Activated CD8-positive, alpha-beta memory T cell treated with anti-CD3 and anti-CD28 coated beads, Interleukin-2, amount 10 ng/mL, durations not matched to agents 7 days and 5 days (primary cell): Measurements from ENCODE around the gene RNLS. TPM values are rescaled to one million over a fixed set of nuclear protein-coding genes. Genes with fewer than 3 reads are reported as not detected.

Source experiments
- ATAC-seq: fragments of 150-1000 bp; cut with Tn5 transposase; one replicate; pipeline ENCODE4 v1.10.0; 2021; ENCODE audit warnings: moderate library complexity
- CTCF ChIA-PET: fragments of 350-600 bp; sonication (Branson Sonifier 250); formaldehyde crosslinking; loops from one replicate; lab custom pipeline; 2021; ENCODE audit warnings: antibody characterized with exemption; lab: Charles Lee
- DNase-seq: peaks from one replicate; pipeline ENCODE4 v3.0.0-alpha.2; 2020
- H3K27ac Mint-ChIP-seq: one replicate; pipeline ENCODE4 v1.8.0; 2021; ENCODE audit warnings: mild to moderate bottlenecking, mixed read lengths
- H3K27me3 Mint-ChIP-seq: one replicate; pipeline ENCODE4 v1.8.0; 2021; ENCODE audit warnings: mixed read lengths
- H3K36me3 Mint-ChIP-seq: one replicate; pipeline ENCODE4 v1.8.0; 2021; ENCODE audit warnings: mild to moderate bottlenecking, mixed read lengths
- H3K4me1 Mint-ChIP-seq: one replicate; pipeline ENCODE4 v1.8.0; 2021; ENCODE audit warnings: mixed read lengths
- H3K4me3 Mint-ChIP-seq: one replicate; pipeline ENCODE4 v1.8.0; 2021; ENCODE audit warnings: mild to moderate bottlenecking, moderate library complexity, mixed read lengths
- H3K9me3 Mint-ChIP-seq: one replicate; pipeline ENCODE4 v1.8.0; 2022; ENCODE audit warnings: low read depth, mixed read lengths
- total RNA-seq, 2 experiments: library from RNA; stranded (reverse); gene quantifications; one replicate each; pipeline ENCODE4 v1.2.3, GENCODE V29; 2021

The RNLS gene
- total RNA-seq, 2 experiments from 2014 or later, result 2.9 to 3.7 TPM

GRCh38 chr10:88526501-88527105 is 56.5 kb downstream of the RNLS start:
- ATAC-seq (no peak), DNase-seq (no peak)
- no peak overlapping the region for H3K4me3 Mint-ChIP-seq
- H3K27me3 Mint-ChIP-seq, result no peaks in the 10 kb centered on the region
- no peaks in the 10 kb centered on the region for H3K9me3 Mint-ChIP-seq
- peaks cover 8% of the 10 kb centered on the region for H3K4me1 Mint-ChIP-seq
- no peak overlapping the region for H3K27ac Mint-ChIP-seq
- CTCF ChIA-PET, result no interaction called here
- no peaks in the 10 kb centered on the region for H3K36me3 Mint-ChIP-seq

GRCh38 chr10:88525371-88526069 is 57.6 kb downstream of the RNLS start:
- H3K36me3 Mint-ChIP-seq, result no peaks in the 10 kb centered on the region
- no peak overlapping the region for H3K4me3 Mint-ChIP-seq
- ATAC-seq (no peak), DNase-seq (no peak)
- peaks cover 3% of the 10 kb centered on the region for H3K27me3 Mint-ChIP-seq
- CTCF ChIA-PET, result no interaction called here
- H3K9me3 Mint-ChIP-seq, result no peaks in the 10 kb centered on the region
- H3K27ac Mint-ChIP-seq, result no peak overlapping the region
- peaks cover 8% of the 10 kb centered on the region for H3K4me1 Mint-ChIP-seq

GRCh38 chr10:88523739-88524400 is 59.2 kb downstream of the RNLS start:
- H3K27me3 Mint-ChIP-seq, result peaks cover 4% of the 10 kb centered on the region
- no peak overlapping the region for H3K27ac Mint-ChIP-seq
- ATAC-seq (no peak), DNase-seq (no peak)
- peaks cover 8% of the 10 kb centered on the region for H3K4me1 Mint-ChIP-seq
- no peak overlapping the region for H3K4me3 Mint-ChIP-seq
- H3K9me3 Mint-ChIP-seq, result no peaks in the 10 kb centered on the region
- H3K36me3 Mint-ChIP-seq, result no peaks in the 10 kb centered on the region
- CTCF ChIA-PET, result no interaction called here

GRCh38 chr10:88522715-88523114 is 60.4 kb downstream of the RNLS start:
- ATAC-seq, result no peak
- CTCF ChIA-PET, result no interaction called here
- H3K4me3 Mint-ChIP-seq, result no peak overlapping the region

GRCh38 chr10:88521791-88522190 is 61.3 kb downstream of the RNLS start:
- no peaks in the 10 kb centered on the region for H3K9me3 Mint-ChIP-seq
- H3K4me3 Mint-ChIP-seq, result no peak overlapping the region
- CTCF ChIA-PET, result no interaction called here
- H3K4me1 Mint-ChIP-seq, result no peaks in the 10 kb centered on the region
- no peak for DNase-seq
- ATAC-seq, result no peak
- no peak overlapping the region for H3K27ac Mint-ChIP-seq
- H3K27me3 Mint-ChIP-seq, result peaks cover 5% of the 10 kb centered on the region
- H3K36me3 Mint-ChIP-seq, result no peaks in the 10 kb centered on the region

More at GRCh38 chr10:88522715-88523114, 60.4 kb downstream of the RNLS start:
- H3K36me3 Mint-ChIP-seq, result no peaks in the 10 kb centered on the region
- DNase-seq, result no peak
- no peak overlapping the region for H3K27ac Mint-ChIP-seq
- H3K27me3 Mint-ChIP-seq, result peaks cover 5% of the 10 kb centered on the region
- peaks cover 2% of the 10 kb centered on the region for H3K4me1 Mint-ChIP-seq
- no peaks in the 10 kb centered on the region for H3K9me3 Mint-ChIP-seq

GRCh38 chr10:88515235-88515634 is 67.9 kb downstream of the RNLS start:
- Mint-ChIP-seq H3K9me3 (peaks cover 3% of the 10 kb centered on the region), H3K4me1 (no peaks in the 10 kb centered on the region), H3K27ac (no peak overlapping the region), H3K27me3 (peaks cover 2% of the 10 kb centered on the region), H3K36me3 (no peaks in the 10 kb centered on the region), H3K4me3 (no peak overlapping the region)
- CTCF ChIA-PET, result no interaction called here
- DNase-seq (no peak), ATAC-seq (no peak)

- no peaks in the 10 kb centered on the region for H3K36me3 Mint-ChIP-seq
- no peaks in the 10 kb centered on the region for H3K27me3 Mint-ChIP-seq
- peaks cover 3% of the 10 kb centered on the region for H3K9me3 Mint-ChIP-seq
- H3K27ac Mint-ChIP-seq, result no peak overlapping the region
- no peak for ATAC-seq
- H3K4me3 Mint-ChIP-seq, result no peak overlapping the region
- no peaks in the 10 kb centered on the region for H3K4me1 Mint-ChIP-seq
- no peak for DNase-seq
- CTCF ChIA-PET, result no interaction called here
Measured at GRCh38 chr10:88512599-88512998, 70.5 kb downstream of the RNLS start.

- Mint-ChIP-seq H3K4me3 (no peak overlapping the region), H3K27me3 (peaks cover 3% of the 10 kb centered on the region), H3K9me3 (no peaks in the 10 kb centered on the region), H3K27ac (no peak overlapping the region), H3K36me3 (no peaks in the 10 kb centered on the region), H3K4me1 (no peaks in the 10 kb centered on the region)
- DNase-seq (no peak), ATAC-seq (no peak)
- CTCF ChIA-PET, result no interaction called here
Measured at GRCh38 chr10:88508796-88509195, 74.3 kb downstream of the RNLS start.

- no peak for ATAC-seq
- CTCF ChIA-PET, result interaction anchor here (1.0 kb wide), 1 partner anchor 18 kb away, joined by 3 read pairs; no protein-coding TSS in a partner anchor
- no peaks in the 10 kb centered on the region for H3K36me3 Mint-ChIP-seq
- peaks cover 3% of the 10 kb centered on the region for H3K27me3 Mint-ChIP-seq
- no peaks in the 10 kb centered on the region for H3K4me1 Mint-ChIP-seq
- no peak for DNase-seq
- H3K9me3 Mint-ChIP-seq, result no peaks in the 10 kb centered on the region
- no peak overlapping the region for H3K4me3 Mint-ChIP-seq
- no peak overlapping the region for H3K27ac Mint-ChIP-seq
Measured at GRCh38 chr10:88507826-88508453, 75.2 kb downstream of the RNLS start.

GRCh38 chr10:88507404-88507803 is 75.7 kb downstream of the RNLS start:
- ATAC-seq (no peak), DNase-seq (no peak)
- CTCF ChIA-PET, result interaction anchor here (1.0 kb wide), 1 partner anchor 17 kb away, joined by 3 read pairs; no protein-coding TSS in a partner anchor
- no peaks in the 10 kb centered on the region for H3K4me1 Mint-ChIP-seq
- peaks cover 3% of the 10 kb centered on the region for H3K27me3 Mint-ChIP-seq
- H3K27ac Mint-ChIP-seq, result no peak overlapping the region
- H3K36me3 Mint-ChIP-seq, result peaks cover 1% of the 10 kb centered on the region
- no peaks in the 10 kb centered on the region for H3K9me3 Mint-ChIP-seq
- H3K4me3 Mint-ChIP-seq, result no peak overlapping the region

GRCh38 chr10:88505680-88506215 is 77.4 kb downstream of the RNLS start:
- no peak overlapping the region for H3K4me3 Mint-ChIP-seq
- H3K36me3 Mint-ChIP-seq, result peaks cover 1% of the 10 kb centered on the region
- H3K4me1 Mint-ChIP-seq, result no peaks in the 10 kb centered on the region
- H3K27ac Mint-ChIP-seq, result no peak overlapping the region
- CTCF ChIA-PET, result no interaction called here
- no peak for ATAC-seq
- DNase-seq, result no peak
- no peaks in the 10 kb centered on the region for H3K9me3 Mint-ChIP-seq
- H3K27me3 Mint-ChIP-seq, result peaks cover 3% of the 10 kb centered on the region

- Mint-ChIP-seq H3K27me3 (peaks cover 3% of the 10 kb centered on the region), H3K4me3 (no peak overlapping the region), H3K36me3 (peaks cover 1% of the 10 kb centered on the region), H3K27ac (no peak overlapping the region), H3K4me1 (no peaks in the 10 kb centered on the region), H3K9me3 (no peaks in the 10 kb centered on the region)
- CTCF ChIA-PET, result no interaction called here
- DNase-seq (no peak), ATAC-seq (no peak)
Measured at GRCh38 chr10:88505265-88505664, 77.9 kb downstream of the RNLS start.

GRCh38 chr10:88500656-88501055 is 82.5 kb downstream of the RNLS start:
- peaks cover 3% of the 10 kb centered on the region for H3K36me3 Mint-ChIP-seq
- H3K9me3 Mint-ChIP-seq, result no peaks in the 10 kb centered on the region
- no peaks in the 10 kb centered on the region for H3K4me1 Mint-ChIP-seq
- CTCF ChIA-PET, result no interaction called here
- no peak for ATAC-seq
- no peak for DNase-seq
- peaks cover 3% of the 10 kb centered on the region for H3K27me3 Mint-ChIP-seq
- no peak overlapping the region for H3K4me3 Mint-ChIP-seq
- H3K27ac Mint-ChIP-seq, result no peak overlapping the region
